SJCRH30 (cell line): ENCODE data around the gene TMEM183A. TPM values are rescaled to one million over a fixed set of nuclear protein-coding genes. Genes with fewer than 3 reads are reported as not detected.
"Not testable (repeated sequence)": the region's sequence is repeated elsewhere in the genome, so short reads cannot be mapped to it uniquely, and the experiment has no call there.

Source experiments
- DNase-seq, 2 experiments: peaks; one replicate each; pipeline ENCODE4 v3.0.0-alpha.2; 2015 to 2020
- H3K27ac ChIP-seq: fragments of 250-450 bp; sonication (Bioruptor Pico); 2 replicates; pipeline ENCODE4 v1.5.1; 2020; ENCODE audit warnings: mild to moderate bottlenecking, moderate library complexity
- H3K27me3 ChIP-seq: fragments of 250-450 bp; sonication (Bioruptor Pico); 2 replicates; pipeline ENCODE4 v1.5.1; 2020; ENCODE audit warnings: mild to moderate bottlenecking, moderate library complexity
- H3K36me3 ChIP-seq: fragments of 250-450 bp; sonication (Bioruptor Pico); 2 replicates; pipeline ENCODE4 v1.5.1; 2020; ENCODE audit warnings: mild to moderate bottlenecking, moderate library complexity
- H3K4me1 ChIP-seq: fragments of 250-450 bp; sonication (Bioruptor Pico); 2 replicates; pipeline ENCODE4 v1.5.1; 2020; ENCODE audit warnings: mild to moderate bottlenecking, moderate library complexity
- H3K4me3 ChIP-seq: fragments of 250-450 bp; sonication (Bioruptor Pico); 2 replicates; pipeline ENCODE4 v1.5.1; 2020; ENCODE audit warnings: mild to moderate bottlenecking, moderate library complexity
- H3K9me3 ChIP-seq: fragments of 250-450 bp; sonication (Bioruptor Pico); replicated peaks from 2 replicates; pipeline ENCODE4 v1.5.1; 2020; ENCODE audit warnings: mild to moderate bottlenecking, moderate library complexity
- total RNA-seq: library from RNA; depleted of rRNA; stranded (reverse); fragments of >200 nt; shearing (Covaris generic); gene quantifications from 2 replicates; pipeline ENCODE4 v1.2.3, GENCODE V29; 2014

The TMEM183A gene
- total RNA-seq, 1 experiment from 2014 or later, result 121 TPM

GRCh38 chr1:203002951-203003350, 4.2 kb upstream of the TMEM183A start:
- Histone ChIP-seq H3K36me3 (no peaks in the 10 kb centered on the region), H3K9me3 (no peaks in the 10 kb centered on the region), H3K4me1 (no peaks in the 10 kb centered on the region), H3K27me3 (no peaks in the 10 kb centered on the region), H3K4me3 (no peak overlapping the region), H3K27ac (no peak overlapping the region)
- no peak for DNase-seq

- DNase-seq, H3K4me1 ChIP-seq, H3K27me3 ChIP-seq, H3K27ac ChIP-seq, H3K9me3 ChIP-seq, H3K4me3 ChIP-seq: not testable (repeated sequence)
- H3K36me3 ChIP-seq, result peaks cover 20% of the 10 kb centered on the region
Observed at GRCh38 chr1:203005395-203006142, 1.6 kb upstream of the TMEM183A start.

GRCh38 chr1:203009185-203009584, 2.0 kb downstream of the TMEM183A start:
- Histone ChIP-seq H3K9me3 (no peaks in the 10 kb centered on the region), H3K27ac (no peak overlapping the region), H3K36me3 (peaks cover 52% of the 10 kb centered on the region), H3K4me1 (peaks cover 6% of the 10 kb centered on the region; the same call in 1 of the 2 replicates), H3K4me3 (no peak overlapping the region), H3K27me3 (no peaks in the 10 kb centered on the region)
- no peak for DNase-seq

- peaks cover 10% of the 10 kb centered on the region for H3K4me1 ChIP-seq
- peaks cover 76% of the 10 kb centered on the region for H3K36me3 ChIP-seq
- no peak overlapping the region for H3K4me3 ChIP-seq
- no peak for DNase-seq
- H3K27me3 ChIP-seq, result no peaks in the 10 kb centered on the region
- no peaks in the 10 kb centered on the region for H3K9me3 ChIP-seq
- H3K27ac ChIP-seq, result no peak overlapping the region
Observed at GRCh38 chr1:203011582-203011981, 4.4 kb downstream of the TMEM183A start.

- H3K27ac ChIP-seq, result peak overlapping the region; percentile 8
- peaks cover 92% of the 10 kb centered on the region for H3K36me3 ChIP-seq
- no peak overlapping the region for H3K4me3 ChIP-seq
- no peaks in the 10 kb centered on the region for H3K9me3 ChIP-seq
- DNase-seq, result peak; percentile 37 to 69
- H3K27me3 ChIP-seq, result no peaks in the 10 kb centered on the region
- peaks cover 16% of the 10 kb centered on the region for H3K4me1 ChIP-seq
Observed at GRCh38 chr1:203017061-203017460, 9.9 kb downstream of the TMEM183A start.

GRCh38 chr1:203017692-203018091, 10.5 kb downstream of the TMEM183A start:
- Histone ChIP-seq H3K9me3 (no peaks in the 10 kb centered on the region), H3K4me3 (no peak overlapping the region), H3K27ac (peak overlapping the region; percentile 8), H3K27me3 (no peaks in the 10 kb centered on the region), H3K36me3 (peaks cover 90% of the 10 kb centered on the region), H3K4me1 (peaks cover 16% of the 10 kb centered on the region)
- no peak for DNase-seq

GRCh38 chr1:203022855-203023254, 15.7 kb downstream of the TMEM183A start:
- not testable (repeated sequence) for H3K27me3 ChIP-seq, H3K27ac ChIP-seq, H3K4me3 ChIP-seq, H3K4me1 ChIP-seq, DNase-seq, H3K9me3 ChIP-seq
- peaks cover 62% of the 10 kb centered on the region for H3K36me3 ChIP-seq

GRCh38 chr1:203025686-203026030, 18.5 kb downstream of the TMEM183A start:
- H3K4me3 ChIP-seq, result peak overlapping the region; percentile 71
- H3K27me3 ChIP-seq, result no peaks in the 10 kb centered on the region
- no peaks in the 10 kb centered on the region for H3K9me3 ChIP-seq
- H3K27ac ChIP-seq, result peak overlapping the region; percentile 47
- DNase-seq, result no peak
- H3K4me1 ChIP-seq, result peaks cover 11% of the 10 kb centered on the region
- H3K36me3 ChIP-seq, result peaks cover 36% of the 10 kb centered on the region

- H3K9me3 ChIP-seq, result no peaks in the 10 kb centered on the region
- no peaks in the 10 kb centered on the region for H3K27me3 ChIP-seq
- H3K27ac ChIP-seq, result peak within 1 kb of the TSS; percentile 47
- H3K36me3 ChIP-seq, result peaks cover 34% of the 10 kb centered on the region
- peak within 1 kb of the TSS; percentile 71 for H3K4me3 ChIP-seq
- DNase-seq, result peak; percentile 81 to 87
- H3K4me1 ChIP-seq, result peaks cover 11% of the 10 kb centered on the region
Observed at GRCh38 chr1:203026031-203026665, 19.0 kb downstream of the TMEM183A start, which contains the start of gene PPFIA4. TSS of gene PPFIA4 (plus strand) at chr1:203026491. CDS start at chr1:203039009, 12,518 bp downstream.

- Histone ChIP-seq H3K27me3 (no peaks in the 10 kb centered on the region), H3K27ac (no peak overlapping the region; the same call in 1 of the 2 replicates), H3K4me1 (peaks cover 11% of the 10 kb centered on the region), H3K4me3 (peak overlapping the region; percentile 71), H3K36me3 (peaks cover 26% of the 10 kb centered on the region), H3K9me3 (no peaks in the 10 kb centered on the region)
- no peak for DNase-seq
Observed at GRCh38 chr1:203026666-203027663, 19.8 kb downstream of the TMEM183A start.

- DNase-seq, result no peak
- Histone ChIP-seq H3K36me3 (peaks cover 21% of the 10 kb centered on the region), H3K27me3 (no peaks in the 10 kb centered on the region), H3K27ac (no peak overlapping the region), H3K4me1 (peaks cover 15% of the 10 kb centered on the region), H3K4me3 (no peak overlapping the region), H3K9me3 (no peaks in the 10 kb centered on the region)
Observed at GRCh38 chr1:203028067-203028783, 21.1 kb downstream of the TMEM183A start.

- Histone ChIP-seq H3K36me3 (peaks cover 14% of the 10 kb centered on the region), H3K4me1 (peaks cover 15% of the 10 kb centered on the region), H3K27ac (no peak overlapping the region), H3K9me3 (no peaks in the 10 kb centered on the region), H3K4me3 (no peak overlapping the region), H3K27me3 (no peaks in the 10 kb centered on the region)
- no peak for DNase-seq
Observed at GRCh38 chr1:203028784-203029553, 21.8 kb downstream of the TMEM183A start.

- DNase-seq, result peak in 1 of 2 experiments; percentile 64
- no peaks in the 10 kb centered on the region for H3K27me3 ChIP-seq
- H3K27ac ChIP-seq, result no peak overlapping the region
- no peak overlapping the region for H3K4me3 ChIP-seq
- H3K9me3 ChIP-seq, result no peaks in the 10 kb centered on the region
- peaks cover 21% of the 10 kb centered on the region for H3K4me1 ChIP-seq
- H3K36me3 ChIP-seq, result no peaks in the 10 kb centered on the region
Observed at GRCh38 chr1:203031467-203031866, 24.3 kb downstream of the TMEM183A start.
